Measurements from ENCODE around the gene PTPRG. TPM values are rescaled to one million over a fixed set of nuclear protein-coding genes. Genes with fewer than 3 reads are reported as not detected.

The PTPRG gene
- total and polyA plus RNA-seq, 4 donors, result 3.6 to 35.6 (median 8.1) TPM

- Histone ChIP-seq H3K27ac (ENCODE audit: low read depth in 1 of 2, low read length in 2 of 2) (no peak overlapping the region), H3K4me3 (ENCODE audit: low read depth in 1 of 3, low read length in 3 of 3) (no peak overlapping the region), H3K9me3 (ENCODE audit: control insufficient read depth in 4 of 4, low read length in 3 of 4) (no peaks in the 10 kb centered on the region), H3K4me1 (ENCODE audit: control insufficient read depth in 4 of 4, insufficient read depth in 4 of 4, low read length in 3 of 4) (peaks cover 0 to 1% (median 0%) of the 10 kb centered on the region in 4 donors), H3K9ac (ENCODE audit: low read depth in 1 of 2, low read length in 2 of 2) (no peak overlapping the region), H3K36me3 (ENCODE audit: control insufficient read depth in 4 of 4, insufficient read depth in 3 of 4, low read depth in 1 of 4, low read length in 3 of 4) (no peaks in the 10 kb centered on the region), H3K27me3 (ENCODE audit: control insufficient read depth in 4 of 4, insufficient read depth in 4 of 4, low read length in 3 of 4) (no peaks in the 10 kb centered on the region)
- 95% methylated on average over 9 of the region's 9 CpGs for WGBS
- TF ChIP-seq NR2F2 (IDR thresholded peaks at IDR 0.05) (no peak), ATF3 (IDR thresholded peaks at IDR 0.05) (no peak), ZBTB33 (IDR thresholded peaks at IDR 0.05) (no peak), RAD21 (IDR thresholded peaks at IDR 0.05) (no peak), MAX (IDR thresholded peaks at IDR 0.05) (no peak), HNF4G (IDR thresholded peaks at IDR 0.05) (no peak), CTCF (IDR thresholded peaks at IDR 0.05; ENCODE audit: low read depth, low read length, missing input control) (no peak), YY1 (IDR thresholded peaks at IDR 0.05) (no peak), FOXA1 (IDR thresholded peaks at IDR 0.05) (no peak), EGR1 (IDR thresholded peaks at IDR 0.05; ENCODE audit: low read depth in 2 of 2) (no peak), REST (IDR thresholded peaks at IDR 0.05) (no peak), FOXA2 (IDR thresholded peaks at IDR 0.05) (no peak), GABPA (IDR thresholded peaks at IDR 0.05 in 1 of 2, conservative IDR thresholded peaks at IDR 0.05 in 1 of 2) (no peak), HNF4A (conservative IDR thresholded peaks at IDR 0.05) (no peak), SP1 (IDR thresholded peaks at IDR 0.05) (no peak)
- DNase-seq (ENCODE audit: low spot score), result no peak
Measured at GRCh38 chr3:62097121-62097520, 535.8 kb downstream of the PTPRG start.

Data from liver (tissue), 9 donors.